Lower lobe of right lung (tissue), 2 donors: ENCODE results near the gene PPIF. TPM values are rescaled to one million over a fixed set of nuclear protein-coding genes. Genes with fewer than 3 reads are reported as not detected.
A peak's percentile ranks its signal among the peaks of the same experiment; 100 is the strongest.

Experiments used
- ATAC-seq, 2 donors: fragments of 200-7000 bp; cut with Tn5 transposase; one replicate each; pipeline ENCODE4 v1.9.1; 2020 to 2022; ENCODE audit warnings: mild to moderate bottlenecking in 2 of 2, moderate library complexity in 2 of 2
- DNase-seq: peaks from one replicate; pipeline ENCODE4 v3.0.0-alpha.2; 2020
- H3K27ac ChIP-seq: fragments of 200-600 bp; one replicate; pipeline ENCODE4 v1.8.0; 2022
- H3K27me3 ChIP-seq: fragments of 200-600 bp; one replicate; pipeline ENCODE4 v1.8.0; 2022; ENCODE audit warnings: low read depth
- H3K36me3 ChIP-seq: fragments of 200-600 bp; one replicate; pipeline ENCODE4 v1.8.0; 2022; ENCODE audit warnings: mild to moderate bottlenecking
- H3K4me1 ChIP-seq: fragments of 200-600 bp; one replicate; pipeline ENCODE4 v1.8.0; 2022
- H3K4me3 ChIP-seq: fragments of 200-600 bp; one replicate; pipeline ENCODE4 v1.8.0; 2022; ENCODE audit warnings: mild to moderate bottlenecking
- H3K9me3 ChIP-seq: fragments of 200-600 bp; one replicate; pipeline ENCODE4 v1.8.0; 2022
- intact Hi-C: fragments of 100-400 bp; cut with DNase I; formaldehyde crosslinking; loops from one replicate; pipeline ENCODE4 v1.11.0; 2022
- total RNA-seq: library from RNA; stranded (reverse); fragmentation: NEBNext Ultra II Directional; extraction: Animal tissue kit (Norgen Biotek cat#: 25700); gene quantifications from one replicate; pipeline ENCODE4 v1.2.1, GENCODE V29; 2021
- TF ChIP-seq, protein P1 (sequence below): fragments of 200-600 bp; IDR thresholded peaks from one replicate; pipeline ENCODE4 v1.8.0; 2022; ENCODE audit warnings: antibody characterized with exemption, mild to moderate bottlenecking
- donor health status: DM: no; HTN: yes; CAD: no; lungs with severe emphysema.

Gene PPIF
- total RNA-seq, 1 donor from 2014 or later, result 28.5 TPM

DNA sequence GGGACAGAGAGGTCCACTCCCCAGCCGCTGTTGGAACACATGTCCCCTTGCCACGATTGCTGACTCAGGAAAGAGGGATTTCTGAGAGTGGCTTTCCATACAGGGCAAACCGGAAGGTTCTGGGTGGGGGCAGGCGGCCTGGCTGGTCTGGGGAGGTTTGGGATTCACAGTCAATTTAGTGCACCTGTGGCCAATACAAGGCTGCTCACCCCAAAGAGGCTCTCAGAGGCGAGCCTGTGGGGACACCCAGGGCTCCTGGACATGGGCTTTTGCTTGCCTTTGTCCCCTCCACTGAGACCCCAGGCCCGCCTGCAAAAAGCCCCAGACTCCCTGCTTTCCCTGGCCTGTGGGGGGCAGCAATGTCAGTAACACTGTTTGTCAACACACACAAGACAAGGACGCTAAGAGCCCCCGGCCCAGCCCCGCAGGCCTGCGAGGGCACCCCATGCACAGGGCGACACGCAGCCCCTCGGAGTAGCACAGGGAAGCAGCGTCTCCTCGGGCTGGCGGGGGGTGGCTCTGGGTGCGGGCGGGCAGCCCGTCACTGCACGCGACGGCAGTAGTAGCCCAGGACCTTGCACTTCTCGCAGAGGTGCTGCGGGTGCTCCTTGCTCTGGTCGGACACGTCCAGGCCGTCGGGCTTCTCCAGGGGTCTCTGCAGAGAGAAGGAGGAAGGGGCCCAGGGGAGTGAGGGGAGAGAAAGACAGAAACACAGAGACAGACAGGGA is 38.7 kb downstream of the PPIF start:
- no peak for ATAC-seq
- Histone ChIP-seq H3K9me3 (no peaks in the 10 kb centered on the region), H3K4me3 (no peak overlapping the region), H3K4me1 (peaks cover 13% of the 10 kb centered on the region), H3K27ac (no peak overlapping the region), H3K27me3 (no peaks in the 10 kb centered on the region), H3K36me3 (peaks cover 30% of the 10 kb centered on the region)
- DNase-seq, result peak; percentile 30
- intact Hi-C loops, result no loop called here
- TF ChIP-seq, protein P1, sequence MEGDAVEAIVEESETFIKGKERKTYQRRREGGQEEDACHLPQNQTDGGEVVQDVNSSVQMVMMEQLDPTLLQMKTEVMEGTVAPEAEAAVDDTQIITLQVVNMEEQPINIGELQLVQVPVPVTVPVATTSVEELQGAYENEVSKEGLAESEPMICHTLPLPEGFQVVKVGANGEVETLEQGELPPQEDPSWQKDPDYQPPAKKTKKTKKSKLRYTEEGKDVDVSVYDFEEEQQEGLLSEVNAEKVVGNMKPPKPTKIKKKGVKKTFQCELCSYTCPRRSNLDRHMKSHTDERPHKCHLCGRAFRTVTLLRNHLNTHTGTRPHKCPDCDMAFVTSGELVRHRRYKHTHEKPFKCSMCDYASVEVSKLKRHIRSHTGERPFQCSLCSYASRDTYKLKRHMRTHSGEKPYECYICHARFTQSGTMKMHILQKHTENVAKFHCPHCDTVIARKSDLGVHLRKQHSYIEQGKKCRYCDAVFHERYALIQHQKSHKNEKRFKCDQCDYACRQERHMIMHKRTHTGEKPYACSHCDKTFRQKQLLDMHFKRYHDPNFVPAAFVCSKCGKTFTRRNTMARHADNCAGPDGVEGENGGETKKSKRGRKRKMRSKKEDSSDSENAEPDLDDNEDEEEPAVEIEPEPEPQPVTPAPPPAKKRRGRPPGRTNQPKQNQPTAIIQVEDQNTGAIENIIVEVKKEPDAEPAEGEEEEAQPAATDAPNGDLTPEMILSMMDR, result no peak

DNA sequence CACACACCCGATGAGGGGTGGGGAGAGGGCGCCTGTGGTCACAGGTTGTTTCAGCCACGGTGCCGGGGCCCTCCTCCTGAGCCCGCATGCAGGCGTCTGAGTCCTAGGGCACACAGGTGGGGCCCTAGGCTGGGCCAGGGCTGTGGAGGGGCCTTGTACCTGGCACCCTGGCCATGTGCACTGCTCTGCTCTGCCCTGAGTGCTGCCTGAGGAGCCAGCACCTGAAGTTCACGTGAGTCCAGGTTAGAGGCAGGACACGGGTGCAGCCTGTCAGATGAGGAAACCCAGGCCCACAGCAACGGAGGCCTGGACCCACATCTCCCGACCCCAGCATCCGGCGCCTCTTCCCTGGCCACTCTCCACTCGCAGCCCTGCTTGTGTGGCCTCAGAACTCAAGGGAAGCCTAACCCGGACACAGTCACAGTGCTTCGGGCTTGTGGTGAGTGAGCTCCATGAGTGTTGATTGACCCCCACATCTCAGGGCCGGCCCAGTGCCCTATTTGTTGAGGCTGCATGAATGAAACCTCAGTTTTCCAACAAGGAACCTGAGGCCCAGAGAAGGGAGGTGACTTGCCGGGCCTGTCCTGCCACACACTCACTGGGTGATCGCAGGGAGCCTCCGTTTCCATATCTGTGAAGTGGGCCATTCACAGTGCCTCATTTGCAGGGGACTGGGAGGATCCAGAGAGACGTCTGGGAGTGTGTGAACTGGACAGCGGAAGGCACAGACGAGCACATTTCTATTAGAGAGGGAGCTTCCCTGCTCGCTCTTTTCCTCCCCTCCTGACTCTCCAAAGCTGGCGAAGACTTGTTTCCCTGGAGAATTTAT is 39.6 kb downstream of the PPIF start:
- TF ChIP-seq, protein P1, result no peak
- Histone ChIP-seq H3K4me3 (no peak overlapping the region), H3K27ac (no peak overlapping the region), H3K4me1 (peaks cover 6% of the 10 kb centered on the region), H3K36me3 (peaks cover 30% of the 10 kb centered on the region), H3K27me3 (no peaks in the 10 kb centered on the region), H3K9me3 (no peaks in the 10 kb centered on the region)
- DNase-seq (peak; percentile 39), ATAC-seq (no peak)
- intact Hi-C loops, result no loop called here

DNA sequence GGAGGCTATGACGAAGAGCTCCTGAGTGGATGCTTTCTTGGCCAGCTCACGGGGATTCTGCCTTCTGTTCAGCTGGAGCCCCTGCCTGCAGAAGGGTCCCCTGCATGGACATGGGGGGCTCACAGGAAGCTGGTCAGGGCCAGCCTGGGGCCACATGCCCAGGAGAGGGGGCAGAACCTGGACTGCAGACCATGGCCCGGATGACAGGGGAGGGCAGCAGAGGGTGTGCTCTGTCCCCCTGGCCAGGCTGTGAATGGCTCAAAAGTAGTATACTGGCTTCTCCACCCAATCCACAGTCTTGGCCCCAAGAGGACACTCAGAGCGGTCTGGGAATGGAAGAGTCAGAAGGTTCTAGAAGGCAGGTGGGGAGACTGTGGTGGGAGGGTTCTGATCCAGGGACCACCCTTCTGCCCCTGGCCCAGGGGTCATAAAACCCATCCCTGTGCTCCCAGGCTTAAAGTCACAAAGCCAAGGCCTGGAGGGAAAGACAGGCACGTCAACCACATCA is 40.3 kb downstream of the PPIF start:
- intact Hi-C loops, result no loop called here
- Histone ChIP-seq H3K9me3 (no peaks in the 10 kb centered on the region), H3K4me1 (peaks cover 2% of the 10 kb centered on the region), H3K27me3 (no peaks in the 10 kb centered on the region), H3K4me3 (no peak overlapping the region), H3K36me3 (peaks cover 36% of the 10 kb centered on the region), H3K27ac (no peak overlapping the region)
- TF ChIP-seq, protein P1, result no peak
- ATAC-seq (no peak), DNase-seq (no peak)

DNA sequence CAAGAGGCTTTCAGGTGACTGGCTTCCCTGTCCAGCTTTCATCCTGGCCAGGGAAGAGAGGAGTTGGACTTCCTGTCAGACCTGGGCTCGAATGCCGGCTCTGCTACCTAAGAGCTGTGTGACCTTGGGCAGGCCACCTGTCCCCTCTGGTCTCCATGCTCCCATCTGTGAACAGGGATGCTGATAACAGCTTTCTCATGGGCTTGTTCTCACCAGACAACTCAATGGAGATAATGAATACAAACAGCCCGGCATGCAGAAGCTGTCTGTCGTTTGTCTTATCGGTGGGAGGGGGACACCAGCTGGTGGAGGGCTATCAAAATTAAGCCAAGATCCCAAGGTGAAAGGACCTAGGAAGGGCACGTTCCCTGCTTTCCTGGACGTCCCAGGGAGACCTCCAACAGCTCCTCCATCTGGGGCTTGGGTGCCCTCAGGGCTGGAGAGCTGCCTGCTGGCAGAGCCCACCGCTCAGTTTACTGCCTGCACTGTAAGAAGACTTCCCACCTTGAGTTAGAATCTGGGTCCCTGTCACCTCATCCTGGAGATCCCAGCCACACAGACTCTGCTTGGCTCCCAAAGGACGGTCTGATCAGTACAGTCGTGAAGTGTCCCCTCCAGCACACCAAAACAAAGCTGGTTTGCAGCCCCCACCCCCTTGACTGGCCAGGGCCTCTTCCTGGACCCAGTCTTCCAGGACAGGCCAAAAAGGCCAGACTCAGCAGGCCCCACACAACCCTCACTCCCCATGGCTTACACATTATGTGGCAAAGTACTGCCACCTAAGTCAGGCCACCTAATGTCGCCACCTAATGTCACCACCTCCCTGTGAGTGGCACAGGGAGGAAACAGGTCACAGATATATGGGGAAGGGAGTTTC is 40.9 kb downstream of the PPIF start:
- ATAC-seq (no peak), DNase-seq (no peak)
- H3K9me3 ChIP-seq, result no peaks in the 10 kb centered on the region
- TF ChIP-seq, protein P1, result no peak
- intact Hi-C loops, result no loop called here
- no peak overlapping the region for H3K27ac ChIP-seq
- no peaks in the 10 kb centered on the region for H3K4me1 ChIP-seq
- H3K4me3 ChIP-seq, result no peak overlapping the region
- H3K27me3 ChIP-seq, result no peaks in the 10 kb centered on the region
- peaks cover 40% of the 10 kb centered on the region for H3K36me3 ChIP-seq

DNA sequence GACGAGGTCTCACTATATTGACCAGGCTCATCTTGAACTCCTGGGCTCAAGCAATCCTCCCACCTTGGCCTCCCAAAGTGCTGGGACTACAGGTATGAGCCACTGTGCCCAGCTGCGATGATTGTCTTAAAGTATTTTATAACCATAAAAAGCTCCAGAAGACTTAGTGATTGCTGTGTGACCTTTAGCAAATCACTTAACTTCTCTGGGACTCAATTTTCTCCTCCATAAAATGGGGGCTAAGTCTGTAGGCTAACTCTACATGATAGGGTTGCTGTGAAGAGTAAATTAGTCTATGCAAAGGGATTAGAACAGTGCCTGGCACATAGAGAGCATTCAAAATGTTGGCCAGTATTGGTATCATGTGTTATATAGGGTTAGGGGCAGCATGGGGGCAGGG is 42.8 kb downstream of the PPIF start:
- Histone ChIP-seq H3K4me1 (peaks cover 9% of the 10 kb centered on the region), H3K4me3 (no peak overlapping the region), H3K9me3 (no peaks in the 10 kb centered on the region), H3K27ac (no peak overlapping the region), H3K27me3 (no peaks in the 10 kb centered on the region), H3K36me3 (peaks cover 48% of the 10 kb centered on the region)
- TF ChIP-seq, protein P1, result no peak
- DNase-seq (no peak), ATAC-seq (no peak)
- intact Hi-C loops, result no loop called here
